H1 (cell line): ENCODE data around the gene GRM7. TPM values are rescaled to one million over a fixed set of nuclear protein-coding genes. Genes with fewer than 3 reads are reported as not detected.

Experiments
- CTCF ChIA-PET: fragments of 300-600 bp; sonication (Branson Sonifier 250); formaldehyde crosslinking; loops from one replicate; lab custom pipeline; 2021; ENCODE audit not compliant: partially characterized antibody; lab: Charles Lee
- POLR2A ChIA-PET: fragments of 300-600 bp; sonication (Branson Sonifier 250); formaldehyde crosslinking; loops from one replicate; lab custom pipeline; 2021; ENCODE audit warnings: inconsistent platforms; ENCODE audit not compliant: partially characterized antibody; lab: Charles Lee
- DNase-seq, 2 experiments: peaks; one replicate each; pipeline versions ENCODE4 v3.0.0 to v3.0.0-alpha.2; 2010 to 2022; ENCODE audit warnings: low spot score in 2 of 2, low read depth in 1 of 2, mixed read lengths in 1 of 2
- FAIRE-seq: peaks from 2 replicates; lab custom pipeline; 2011; peaks lifted over from hg19 to GRCh38; lab: Jason Lieb, UNC
- H2AFZ ChIP-seq: 2 replicates; pipeline ENCODE4 v1.8.1; 2012; ENCODE audit warnings: low read length, inconsistent platforms
- H2AK5ac ChIP-seq: 2 replicates; pipeline ENCODE4 v1.6.1; 2013; ENCODE audit warnings: low read depth, low read length
- H2BK120ac ChIP-seq: replicated peaks from 2 replicates; pipeline ENCODE3; 2013; ENCODE audit warnings: low read depth, low read length, inconsistent platforms
- H2BK12ac ChIP-seq: 2 replicates; pipeline ENCODE4 v1.6.1; 2013; ENCODE audit warnings: low read depth, low read length
- H2BK15ac ChIP-seq: 2 replicates; pipeline ENCODE4 v1.6.1; 2013; ENCODE audit warnings: low read length
- H2BK20ac ChIP-seq: 2 replicates; pipeline ENCODE4 v1.6.1; 2013; ENCODE audit warnings: low read length
- H2BK5ac ChIP-seq: 2 replicates; pipeline ENCODE4 v1.6.1; 2013; ENCODE audit warnings: low read depth, low read length
- H3K14ac ChIP-seq: 2 replicates; pipeline ENCODE4 v1.6.1; 2013; ENCODE audit warnings: inconsistent platforms; ENCODE audit not compliant: insufficient read length
- H3K18ac ChIP-seq: 2 replicates; pipeline ENCODE4 v1.6.1; 2013; ENCODE audit warnings: low read length; ENCODE audit errors: extremely low read depth
- H3K23ac ChIP-seq: 2 replicates; pipeline ENCODE4 v1.6.1; 2013; ENCODE audit warnings: inconsistent platforms; ENCODE audit not compliant: insufficient read length
- H3K23me2 ChIP-seq: 2 replicates; pipeline ENCODE4 v1.6.1; 2013; ENCODE audit warnings: low read depth, low read length
- H3K27ac ChIP-seq: 2 replicates; pipeline ENCODE4 v1.6.1; 2011; ENCODE audit warnings: low read depth, low read length, inconsistent platforms
- H3K27me3 ChIP-seq, 4 experiments: replicated peaks in 1 of 4; 1 replicate in 1 of 4; 2 replicates in 3 of 4; pipeline versions ENCODE4 v1.6.1 to v1.8.1; 2011 to 2013; ENCODE audit warnings: low read length in 3 of 4, mild to moderate bottlenecking in 3 of 4, inconsistent platforms in 2 of 4, mixed read lengths in 2 of 4, moderate library complexity in 1 of 4; ENCODE audit not compliant: control insufficient read depth in 3 of 4, insufficient read depth in 3 of 4; ENCODE audit errors: extremely low read depth in 1 of 4
- H3K36me3 ChIP-seq, 4 experiments: 2 replicates each; pipeline versions ENCODE4 v1.6.1 to v1.8.1; 2011 to 2013; ENCODE audit warnings: mild to moderate bottlenecking in 4 of 4, low read length in 3 of 4, moderate library complexity in 2 of 4, control low read depth in 1 of 4, inconsistent platforms in 1 of 4; ENCODE audit not compliant: insufficient read depth in 4 of 4, control insufficient read depth in 2 of 4
- H3K4ac ChIP-seq: replicated peaks from 2 replicates; pipeline ENCODE3; 2013; ENCODE audit warnings: low read length, low read depth, mixed read lengths, inconsistent platforms; ENCODE audit not compliant: insufficient read length
- H3K4me1 ChIP-seq, 4 experiments: replicated peaks in 1 of 4; 1 replicate in 1 of 4; 2 replicates in 3 of 4; pipeline versions ENCODE4 v1.6.1 to v1.8.1; 2011 to 2013; ENCODE audit warnings: low read length in 3 of 4, inconsistent platforms in 2 of 4, mixed read lengths in 1 of 4; ENCODE audit not compliant: insufficient read depth in 4 of 4, control insufficient read depth in 3 of 4
- H3K4me2 ChIP-seq, 2 experiments: 2 replicates each; pipeline versions ENCODE4 v1.6.1 to v1.8.1; 2011 to 2013; ENCODE audit warnings: low read depth in 2 of 2, low read length in 2 of 2, control low read depth in 1 of 2, inconsistent platforms in 1 of 2, mild to moderate bottlenecking in 1 of 2; ENCODE audit not compliant: insufficient read depth in 1 of 2
- H3K4me3 ChIP-seq, 4 experiments: fragments of 200-600, 300-600 bp in 1 of 4; sonication (generic), shearing (Covaris generic), sonication (Bioruptor Twin) in 1 of 4; 2 replicates each; pipeline versions ENCODE4 v1.5.1 to v1.8.1; 2011 to 2016; ENCODE audit warnings: low read length in 4 of 4, low read depth in 3 of 4, control low read depth in 2 of 4, inconsistent platforms in 2 of 4, mild to moderate bottlenecking in 2 of 4, mixed read lengths in 1 of 4, moderate library complexity in 1 of 4; ENCODE audit not compliant: insufficient read depth in 2 of 4; ENCODE audit errors: extremely low read depth in 1 of 4
- H3K56ac ChIP-seq: replicated peaks from 2 replicates; pipeline ENCODE3; 2013; ENCODE audit warnings: low read depth, mild to moderate bottlenecking, mixed read lengths, low read length, inconsistent platforms; ENCODE audit not compliant: insufficient read length
- H3K79me1 ChIP-seq: 2 replicates; pipeline ENCODE4 v1.6.1; 2013; ENCODE audit warnings: low read depth, low read length, control low read depth
- H3K79me2 ChIP-seq, 2 experiments: 2 replicates each; pipeline versions ENCODE4 v1.6.1 to v1.8.1; 2012 to 2013; ENCODE audit warnings: low read length in 2 of 2, mild to moderate bottlenecking in 2 of 2, inconsistent platforms in 1 of 2; ENCODE audit not compliant: insufficient read depth in 2 of 2, control insufficient read depth in 1 of 2
- H3K9ac ChIP-seq, 4 experiments: replicated peaks in 1 of 4; 1 replicate in 1 of 4; 2 replicates in 3 of 4; pipeline versions ENCODE4 v1.6.1 to v1.8.1; 2011 to 2013; ENCODE audit warnings: low read depth in 3 of 4, low read length in 3 of 4, control low read depth in 2 of 4, mild to moderate bottlenecking in 2 of 4, moderate library complexity in 2 of 4, inconsistent platforms in 1 of 4; ENCODE audit errors: extremely low read depth in 1 of 4
- H3K9me3 ChIP-seq, 2 experiments: 2 replicates each; pipeline versions ENCODE4 v1.6.1 to v1.8.1; 2012 to 2013; ENCODE audit warnings: mild to moderate bottlenecking in 2 of 2, moderate library complexity in 2 of 2, control low read depth in 1 of 2, inconsistent platforms in 1 of 2, low read depth in 1 of 2, low read length in 1 of 2, mixed read lengths in 1 of 2; ENCODE audit not compliant: insufficient read depth in 2 of 2
- H4K20me1 ChIP-seq, 2 experiments: replicated peaks in 1 of 2; 2 replicates each; pipeline versions ENCODE3 to v1.8.1; 2011 to 2013; ENCODE audit warnings: inconsistent platforms in 2 of 2, low read length in 2 of 2, mild to moderate bottlenecking in 1 of 2; ENCODE audit not compliant: insufficient read depth in 2 of 2, control insufficient read depth in 1 of 2
- H4K5ac ChIP-seq: 2 replicates; pipeline ENCODE4 v1.6.1; 2013; ENCODE audit warnings: low read length, low read depth, mixed read lengths, inconsistent platforms; ENCODE audit not compliant: insufficient read length
- H4K8ac ChIP-seq: 2 replicates; pipeline ENCODE4 v1.8.0; 2013; ENCODE audit warnings: mild to moderate bottlenecking, moderate library complexity, low read length, inconsistent platforms; ENCODE audit not compliant: insufficient read depth; ENCODE audit errors: extremely low read depth
- H4K91ac ChIP-seq: replicated peaks from 2 replicates; pipeline ENCODE3; 2013; ENCODE audit warnings: low read length, mixed read lengths, inconsistent platforms; ENCODE audit not compliant: insufficient read length
- ASH2L ChIP-seq: fragments of 200-600, 300-600 bp; sonication (generic); IDR thresholded peaks from one replicate; pipeline ENCODE4 v1.7.1; 2017; ENCODE audit warnings: low read length
- ATF3 ChIP-seq: IDR thresholded peaks from 2 replicates; pipeline ENCODE4 v1.6.1; 2011; ENCODE audit warnings: low read depth, mild to moderate bottlenecking, low read length; ENCODE audit not compliant: insufficient read depth
- BCL11A ChIP-seq, 2 experiments: IDR thresholded peaks; one replicate each; pipeline ENCODE4 v1.6.1; 2011; ENCODE audit warnings: low read depth in 2 of 2, low read length in 2 of 2, mild to moderate bottlenecking in 2 of 2
- CEBPB ChIP-seq: IDR thresholded peaks from 2 replicates; pipeline ENCODE4 v1.6.1; 2012; ENCODE audit warnings: low read depth, low read length
- CHD1 ChIP-seq: IDR thresholded peaks from 2 replicates; pipeline ENCODE4 v1.6.1; 2012; ENCODE audit warnings: low read depth, low read length, improper control_type of control experiment
- CHD2 ChIP-seq: IDR thresholded peaks from 2 replicates; pipeline ENCODE4 v1.6.1; 2012; ENCODE audit warnings: low read length, improper control_type of control experiment
- CTCF ChIP-seq, 3 experiments: IDR thresholded peaks; 1 replicate in 2 of 3; 2 replicates in 1 of 3; pipeline versions ENCODE4 v1.5.1 to v1.6.1; 2011; ENCODE audit warnings: low read length in 3 of 3, mild to moderate bottlenecking in 3 of 3, inconsistent platforms in 2 of 3, low read depth in 1 of 3, moderate library complexity in 1 of 3; ENCODE audit not compliant: insufficient read depth in 1 of 3; ENCODE audit errors: control extremely low read depth in 1 of 3
- EP300 ChIP-seq, 2 experiments: IDR thresholded peaks; 1 replicate in 1 of 2; 2 replicates in 1 of 2; pipeline ENCODE4 v1.6.1; 2011 to 2012; ENCODE audit warnings: low read depth in 2 of 2, low read length in 2 of 2, mild to moderate bottlenecking in 2 of 2, borderline replicate concordance in 1 of 2, inconsistent platforms in 1 of 2, moderate library complexity in 1 of 2
- KDM5A ChIP-seq: fragments of 200-600 bp; IDR thresholded peaks from 2 replicates; pipeline ENCODE4 v1.7.1; 2012; ENCODE audit warnings: mild to moderate bottlenecking, low read length, inconsistent platforms, mixed read lengths
- SIX5 ChIP-seq: IDR thresholded peaks from 2 replicates; pipeline ENCODE4 v1.6.1; 2011; ENCODE audit warnings: mild to moderate bottlenecking, low read depth, low read length
- TAF1 ChIP-seq: IDR thresholded peaks from 2 replicates; pipeline ENCODE4 v1.6.1; 2011; ENCODE audit warnings: mild to moderate bottlenecking, low read depth, low read length
- TCF12 ChIP-seq: IDR thresholded peaks from 2 replicates; pipeline ENCODE4 v1.6.1; 2011; ENCODE audit warnings: low read depth, mild to moderate bottlenecking, low read length
- TEAD4 ChIP-seq: IDR thresholded peaks from 2 replicates; pipeline ENCODE4 v1.6.1; 2012; ENCODE audit warnings: low read depth, low read length, inconsistent platforms, mixed read lengths
- polyA plus RNA-seq, 7 experiments: library from polyadenylated mRNA; depleted of rRNA in 3 of 7; stranded (reverse) in 5 of 7; unstranded in 2 of 7; fragments of >200 nt in 5 of 7; fragments of 200-250 nt in 2 of 7; gene quantifications; 1 replicate in 5 of 7; 2 replicates in 1 of 7; 4 replicates in 1 of 7; pipeline versions ENCODE4 v1.2.1 to v1.2.3, GENCODE V29; 2011 to 2013; ENCODE audit warnings: missing spikeins in 2 of 7, mixed read lengths in 2 of 7
- total RNA-seq: library from RNA; stranded (reverse); fragmentation: NEBNext Ultra II Directional; extraction: Animal tissue kit (Norgen Biotek cat#: 25700); gene quantifications from 2 replicates; pipeline ENCODE4 v1.2.1, GENCODE V29; 2021

The GRM7 gene
- total and polyA plus RNA-seq, 2 of the 8 experiments (the other 6 are each of a cell fraction or from before 2014, with no cell fraction given), result 0.17 to 0.24 TPM

- ChIA-PET POLR2A (no interaction called here), CTCF (interaction anchor here (0.6 to 1.0 kb wide), 2 partner anchors 61 to 321 kb away, joined by 3 read pairs; no protein-coding TSS in a partner anchor)
- H4K8ac ChIP-seq, result no peak overlapping the region
- no peak overlapping the region for H3K4me3 ChIP-seq
- no peak overlapping the region for H3K9ac ChIP-seq
- H3K4me2 ChIP-seq, result no peak overlapping the region
- TF ChIP-seq TEAD4 (no peak), KDM5A (no peak), TAF1 (no peak), BCL11A (IDR thresholded peaks at IDR 0.05; ENCODE audit: low read depth in 2 of 2, low read length in 2 of 2) (no peak), SIX5 (no peak), CEBPB (no peak), CTCF (IDR thresholded peaks at IDR 0.05; ENCODE audit: control extremely low read depth in 1 of 3, insufficient read depth in 1 of 3, low read depth in 1 of 3, low read length in 3 of 3) (no peak), EP300 (IDR thresholded peaks at IDR 0.05; ENCODE audit: borderline replicate concordance in 1 of 2, low read depth in 2 of 2, low read length in 2 of 2) (no peak), TCF12 (no peak), ASH2L (no peak), ATF3 (no peak), CHD2 (no peak), CHD1 (no peak)
- H3K27me3 ChIP-seq, result peaks cover 0 to 1% (median 0%) of the 10 kb centered on the region in 4 experiments; a peak in 1 of 7 replicates
- no peak for DNase-seq
- H2BK15ac ChIP-seq, result no peak overlapping the region
- no peak overlapping the region for H4K5ac ChIP-seq
- H2BK20ac ChIP-seq, result no peak overlapping the region
- H3K27ac ChIP-seq, result no peak overlapping the region
- no peaks in the 10 kb centered on the region; a peak in 1 of 8 replicates for H3K36me3 ChIP-seq
- H2AK5ac ChIP-seq, result no peak overlapping the region
- no peak overlapping the region for H4K91ac ChIP-seq
- no peak overlapping the region for H2BK12ac ChIP-seq
- H4K20me1 ChIP-seq, result no peaks in the 10 kb centered on the region
- H3K4ac ChIP-seq, result no peak overlapping the region
- no peak for FAIRE-seq
- no peaks in the 10 kb centered on the region for H3K9me3 ChIP-seq
- H2AFZ ChIP-seq, result no peak overlapping the region
- no peaks in the 10 kb centered on the region for H3K23me2 ChIP-seq
- H2BK120ac ChIP-seq, result no peak overlapping the region
- H3K79me1 ChIP-seq, result no peaks in the 10 kb centered on the region; the same call in 1 of the 2 replicates
- H3K18ac ChIP-seq, result no peak overlapping the region
- H2BK5ac ChIP-seq, result no peak overlapping the region
- no peak overlapping the region for H3K56ac ChIP-seq
- H3K4me1 ChIP-seq, result no peaks in the 10 kb centered on the region
- H3K14ac ChIP-seq, result no peak overlapping the region
- H3K23ac ChIP-seq, result no peak overlapping the region
- H3K79me2 ChIP-seq, result no peaks in the 10 kb centered on the region
Observed at GRCh38 chr3:7744850-7745249, 883.9 kb downstream of the GRM7 start.
